ENCODE data around the gene CCT6A.
"Not testable (repeated sequence)": the region's sequence is repeated elsewhere in the genome, so short reads cannot be mapped to it uniquely, and the experiment has no call there.

Gene CCT6A

GRCh38 chr7:56104138-56104537 is 52.6 kb downstream of the CCT6A start:
- not testable (repeated sequence) for DNase-seq

GRCh38 chr7:56105508-56105907 is 53.9 kb downstream of the CCT6A start:
- DNase-seq = no peak

GRCh38 chr7:56106108-56107073 is 54.8 kb downstream of the CCT6A start, which contains the start of gene CHCHD2:
CHCHD2 (minus strand) TSS chr7:56106476; CDS start chr7:56106413, 63 bp downstream.
- DNase-seq = peak; percentile 75 to 89 (median 86)

- no peak for DNase-seq
Measured at GRCh38 chr7:56107954-56108258, 56.3 kb downstream of the CCT6A start.

GRCh38 chr7:56110611-56111010 is 59.0 kb downstream of the CCT6A start:
- DNase-seq = no peak

- DNase-seq = not testable (repeated sequence)
Measured at GRCh38 chr7:56112244-56112643, 60.7 kb downstream of the CCT6A start.
